H1 (cell line): ENCODE measurements around the gene TBL1Y. TPM values are rescaled to one million over a fixed set of nuclear protein-coding genes. Genes with fewer than 3 reads are reported as not detected.

Source experiments
- CTCF ChIA-PET: fragments of 300-600 bp; sonication (Branson Sonifier 250); formaldehyde crosslinking; loops from one replicate; lab custom pipeline; 2021; ENCODE audit not compliant: partially characterized antibody; lab: Charles Lee
- POLR2A ChIA-PET: fragments of 300-600 bp; sonication (Branson Sonifier 250); formaldehyde crosslinking; loops from one replicate; lab custom pipeline; 2021; ENCODE audit warnings: inconsistent platforms; ENCODE audit not compliant: partially characterized antibody; lab: Charles Lee
- DNase-seq, 2 experiments: peaks; one replicate each; pipeline versions ENCODE4 v3.0.0 to v3.0.0-alpha.2; 2010 to 2022; ENCODE audit warnings: low spot score in 2 of 2, low read depth in 1 of 2, mixed read lengths in 1 of 2
- FAIRE-seq: peaks from 2 replicates; lab custom pipeline; 2011; peaks lifted over from hg19 to GRCh38; lab: Jason Lieb, UNC
- H2AFZ ChIP-seq: 2 replicates; pipeline ENCODE4 v1.8.1; 2012; ENCODE audit warnings: low read length, inconsistent platforms
- H2AK5ac ChIP-seq: 2 replicates; pipeline ENCODE4 v1.6.1; 2013; ENCODE audit warnings: low read depth, low read length
- H2BK120ac ChIP-seq: replicated peaks from 2 replicates; pipeline ENCODE3; 2013; ENCODE audit warnings: low read depth, low read length, inconsistent platforms
- H2BK12ac ChIP-seq: 2 replicates; pipeline ENCODE4 v1.6.1; 2013; ENCODE audit warnings: low read depth, low read length
- H2BK15ac ChIP-seq: 2 replicates; pipeline ENCODE4 v1.6.1; 2013; ENCODE audit warnings: low read length
- H2BK20ac ChIP-seq: 2 replicates; pipeline ENCODE4 v1.6.1; 2013; ENCODE audit warnings: low read length
- H2BK5ac ChIP-seq: 2 replicates; pipeline ENCODE4 v1.6.1; 2013; ENCODE audit warnings: low read depth, low read length
- H3K14ac ChIP-seq: 2 replicates; pipeline ENCODE4 v1.6.1; 2013; ENCODE audit warnings: inconsistent platforms; ENCODE audit not compliant: insufficient read length
- H3K18ac ChIP-seq: 2 replicates; pipeline ENCODE4 v1.6.1; 2013; ENCODE audit warnings: low read length; ENCODE audit errors: extremely low read depth
- H3K23ac ChIP-seq: 2 replicates; pipeline ENCODE4 v1.6.1; 2013; ENCODE audit warnings: inconsistent platforms; ENCODE audit not compliant: insufficient read length
- H3K23me2 ChIP-seq: 2 replicates; pipeline ENCODE4 v1.6.1; 2013; ENCODE audit warnings: low read depth, low read length
- H3K27ac ChIP-seq: 2 replicates; pipeline ENCODE4 v1.6.1; 2011; ENCODE audit warnings: low read depth, low read length, inconsistent platforms
- H3K27me3 ChIP-seq, 4 experiments: replicated peaks in 1 of 4; 1 replicate in 1 of 4; 2 replicates in 3 of 4; pipeline versions ENCODE4 v1.6.1 to v1.8.1; 2011 to 2013; ENCODE audit warnings: low read length in 3 of 4, mild to moderate bottlenecking in 3 of 4, inconsistent platforms in 2 of 4, mixed read lengths in 2 of 4, moderate library complexity in 1 of 4; ENCODE audit not compliant: control insufficient read depth in 3 of 4, insufficient read depth in 3 of 4; ENCODE audit errors: extremely low read depth in 1 of 4
- H3K36me3 ChIP-seq, 4 experiments: 2 replicates each; pipeline versions ENCODE4 v1.6.1 to v1.8.1; 2011 to 2013; ENCODE audit warnings: mild to moderate bottlenecking in 4 of 4, low read length in 3 of 4, moderate library complexity in 2 of 4, control low read depth in 1 of 4, inconsistent platforms in 1 of 4; ENCODE audit not compliant: insufficient read depth in 4 of 4, control insufficient read depth in 2 of 4
- H3K4ac ChIP-seq: replicated peaks from 2 replicates; pipeline ENCODE3; 2013; ENCODE audit warnings: low read length, low read depth, mixed read lengths, inconsistent platforms; ENCODE audit not compliant: insufficient read length
- H3K4me1 ChIP-seq, 4 experiments: replicated peaks in 1 of 4; 1 replicate in 1 of 4; 2 replicates in 3 of 4; pipeline versions ENCODE4 v1.6.1 to v1.8.1; 2011 to 2013; ENCODE audit warnings: low read length in 3 of 4, inconsistent platforms in 2 of 4, mixed read lengths in 1 of 4; ENCODE audit not compliant: insufficient read depth in 4 of 4, control insufficient read depth in 3 of 4
- H3K4me2 ChIP-seq, 2 experiments: 2 replicates each; pipeline versions ENCODE4 v1.6.1 to v1.8.1; 2011 to 2013; ENCODE audit warnings: low read depth in 2 of 2, low read length in 2 of 2, control low read depth in 1 of 2, inconsistent platforms in 1 of 2, mild to moderate bottlenecking in 1 of 2; ENCODE audit not compliant: insufficient read depth in 1 of 2
- H3K4me3 ChIP-seq, 4 experiments: fragments of 200-600, 300-600 bp in 1 of 4; sonication (generic), shearing (Covaris generic), sonication (Bioruptor Twin) in 1 of 4; 2 replicates each; pipeline versions ENCODE4 v1.5.1 to v1.8.1; 2011 to 2016; ENCODE audit warnings: low read length in 4 of 4, low read depth in 3 of 4, control low read depth in 2 of 4, inconsistent platforms in 2 of 4, mild to moderate bottlenecking in 2 of 4, mixed read lengths in 1 of 4, moderate library complexity in 1 of 4; ENCODE audit not compliant: insufficient read depth in 2 of 4; ENCODE audit errors: extremely low read depth in 1 of 4
- H3K56ac ChIP-seq: replicated peaks from 2 replicates; pipeline ENCODE3; 2013; ENCODE audit warnings: low read depth, mild to moderate bottlenecking, mixed read lengths, low read length, inconsistent platforms; ENCODE audit not compliant: insufficient read length
- H3K79me1 ChIP-seq: 2 replicates; pipeline ENCODE4 v1.6.1; 2013; ENCODE audit warnings: low read depth, low read length, control low read depth
- H3K79me2 ChIP-seq, 2 experiments: 2 replicates each; pipeline versions ENCODE4 v1.6.1 to v1.8.1; 2012 to 2013; ENCODE audit warnings: low read length in 2 of 2, mild to moderate bottlenecking in 2 of 2, inconsistent platforms in 1 of 2; ENCODE audit not compliant: insufficient read depth in 2 of 2, control insufficient read depth in 1 of 2
- H3K9ac ChIP-seq, 4 experiments: replicated peaks in 1 of 4; 1 replicate in 1 of 4; 2 replicates in 3 of 4; pipeline versions ENCODE4 v1.6.1 to v1.8.1; 2011 to 2013; ENCODE audit warnings: low read depth in 3 of 4, low read length in 3 of 4, control low read depth in 2 of 4, mild to moderate bottlenecking in 2 of 4, moderate library complexity in 2 of 4, inconsistent platforms in 1 of 4; ENCODE audit errors: extremely low read depth in 1 of 4
- H3K9me3 ChIP-seq, 2 experiments: 2 replicates each; pipeline versions ENCODE4 v1.6.1 to v1.8.1; 2012 to 2013; ENCODE audit warnings: mild to moderate bottlenecking in 2 of 2, moderate library complexity in 2 of 2, control low read depth in 1 of 2, inconsistent platforms in 1 of 2, low read depth in 1 of 2, low read length in 1 of 2, mixed read lengths in 1 of 2; ENCODE audit not compliant: insufficient read depth in 2 of 2
- H4K20me1 ChIP-seq, 2 experiments: replicated peaks in 1 of 2; 2 replicates each; pipeline versions ENCODE3 to v1.8.1; 2011 to 2013; ENCODE audit warnings: inconsistent platforms in 2 of 2, low read length in 2 of 2, mild to moderate bottlenecking in 1 of 2; ENCODE audit not compliant: insufficient read depth in 2 of 2, control insufficient read depth in 1 of 2
- H4K5ac ChIP-seq: 2 replicates; pipeline ENCODE4 v1.6.1; 2013; ENCODE audit warnings: low read length, low read depth, mixed read lengths, inconsistent platforms; ENCODE audit not compliant: insufficient read length
- H4K8ac ChIP-seq: 2 replicates; pipeline ENCODE4 v1.8.0; 2013; ENCODE audit warnings: mild to moderate bottlenecking, moderate library complexity, low read length, inconsistent platforms; ENCODE audit not compliant: insufficient read depth; ENCODE audit errors: extremely low read depth
- H4K91ac ChIP-seq: replicated peaks from 2 replicates; pipeline ENCODE3; 2013; ENCODE audit warnings: low read length, mixed read lengths, inconsistent platforms; ENCODE audit not compliant: insufficient read length
- JUN ChIP-seq: IDR thresholded peaks from 2 replicates; pipeline ENCODE4 v1.6.1; 2011; ENCODE audit warnings: low read depth, mild to moderate bottlenecking, improper control_type of control experiment, low read length
- SIN3A ChIP-seq, 2 experiments: IDR thresholded peaks in 1 of 2; conservative IDR thresholded peaks in 1 of 2; 2 replicates each; pipeline ENCODE4 v1.6.1; 2011 to 2012; ENCODE audit warnings: low read length in 2 of 2, improper control_type of control experiment in 1 of 2, low read depth in 1 of 2, mild to moderate bottlenecking in 1 of 2
- TAF1 ChIP-seq: IDR thresholded peaks from 2 replicates; pipeline ENCODE4 v1.6.1; 2011; ENCODE audit warnings: mild to moderate bottlenecking, low read depth, low read length
- ZNF274 ChIP-seq: IDR thresholded peaks from 2 replicates; pipeline ENCODE4 v1.7.0; 2012; ENCODE audit warnings: low read length, borderline replicate concordance; ENCODE audit errors: extremely low read depth
- WGBS, 2 experiments: shearing (Covaris generic) in 1 of 2; methylation state at CpG; one replicate each; pipeline versions ENCODE4 v1.1.6 to v1.1.7; 2013 to 2015; ENCODE audit warnings: low lambda C conversion rate in 2 of 2, mixed read lengths in 2 of 2, inconsistent platforms in 1 of 2, low coverage in 1 of 2, missing lambda C conversion rate in 1 of 2; ENCODE audit not compliant: insufficient replicate concordance in 2 of 2, insufficient coverage in 1 of 2, insufficient read length in 1 of 2; ENCODE audit errors: extremely low coverage in 1 of 2, missing lambda C conversion rate in 1 of 2; 5-methylcytosine and 5-hydroxymethylcytosine counted together
- polyA plus RNA-seq, 7 experiments: library from polyadenylated mRNA; depleted of rRNA in 3 of 7; stranded (reverse) in 5 of 7; unstranded in 2 of 7; fragments of >200 nt in 5 of 7; fragments of 200-250 nt in 2 of 7; gene quantifications; 1 replicate in 5 of 7; 2 replicates in 1 of 7; 4 replicates in 1 of 7; pipeline versions ENCODE4 v1.2.1 to v1.2.3, GENCODE V29; 2011 to 2013; ENCODE audit warnings: missing spikeins in 2 of 7, mixed read lengths in 2 of 7
- total RNA-seq: library from RNA; stranded (reverse); fragmentation: NEBNext Ultra II Directional; extraction: Animal tissue kit (Norgen Biotek cat#: 25700); gene quantifications from 2 replicates; pipeline ENCODE4 v1.2.1, GENCODE V29; 2021

Gene TBL1Y
- total and polyA plus RNA-seq, 2 of the 8 experiments (the other 6 are each of a cell fraction or from before 2014, with no cell fraction given): 2.5 to 4.2 TPM

DNA sequence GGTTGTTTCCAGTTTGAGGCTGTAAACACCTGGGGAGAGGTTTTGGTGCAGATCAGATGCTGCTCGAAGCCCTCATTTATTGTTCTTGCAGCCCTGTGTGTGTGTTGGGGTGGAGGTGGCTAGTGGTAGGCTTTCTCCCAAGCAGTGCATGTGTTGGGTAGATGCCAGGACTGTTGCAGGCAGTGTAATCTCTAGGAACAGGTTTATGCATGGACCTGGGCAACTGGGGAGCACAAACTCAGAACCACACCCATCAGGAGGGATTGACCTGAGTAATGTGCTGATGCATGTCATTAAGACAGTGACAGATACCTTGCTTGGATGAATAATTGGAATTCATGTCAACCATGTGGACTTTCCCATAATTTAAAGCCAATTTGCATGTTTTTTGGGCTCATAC, 77.3 kb downstream of the TBL1Y start:
- H3K23me2 ChIP-seq: no peaks in the 10 kb centered on the region
- FAIRE-seq: no peak
- H2BK12ac ChIP-seq: no peak overlapping the region
- H4K91ac ChIP-seq: no peak overlapping the region
- no peak overlapping the region for H2BK20ac ChIP-seq
- WGBS, 2 experiments: 100% methylated on average over 1 of the region's 1 CpG; no CpG with 5 or more reads in 1 of the 2 experiments
- no peaks in the 10 kb centered on the region for H3K9me3 ChIP-seq
- no peak overlapping the region for H3K14ac ChIP-seq
- no peak overlapping the region for H3K4ac ChIP-seq
- H2AFZ ChIP-seq: no peak overlapping the region
- no peak overlapping the region for H3K27ac ChIP-seq
- H3K79me2 ChIP-seq: no peaks in the 10 kb centered on the region
- no peak overlapping the region for H3K9ac ChIP-seq
- no peaks in the 10 kb centered on the region for H3K79me1 ChIP-seq
- DNase-seq: no peak
- no peaks in the 10 kb centered on the region for H3K4me1 ChIP-seq
- H4K5ac ChIP-seq: no peak overlapping the region
- H3K36me3 ChIP-seq: no peaks in the 10 kb centered on the region
- no peak overlapping the region for H3K4me3 ChIP-seq
- H3K56ac ChIP-seq: no peak overlapping the region
- no peak overlapping the region for H2AK5ac ChIP-seq
- H3K4me2 ChIP-seq: no peak overlapping the region
- ChIA-PET CTCF (no interaction called here), POLR2A (no interaction called here)
- no peak overlapping the region for H2BK5ac ChIP-seq
- no peaks in the 10 kb centered on the region for H4K20me1 ChIP-seq
- no peak overlapping the region for H2BK120ac ChIP-seq
- no peak for TF ChIP-seq SIN3A (conservative IDR thresholded peaks at IDR 0.05 in 1 of 2, IDR thresholded peaks at IDR 0.05 in 1 of 2; ENCODE audit: low read depth in 1 of 2, low read length in 2 of 2)
- TF ChIP-seq JUN: no peak
- no peak for TF ChIP-seq ZNF274
- TF ChIP-seq TAF1: no peak
- no peak overlapping the region for H4K8ac ChIP-seq
- no peak overlapping the region for H3K18ac ChIP-seq
- no peaks in the 10 kb centered on the region for H3K27me3 ChIP-seq
- H3K23ac ChIP-seq: no peak overlapping the region
- H2BK15ac ChIP-seq: no peak overlapping the region
